ENCODE results near the gene PTCD1. TPM values are rescaled to one million over a fixed set of nuclear protein-coding genes. Genes with fewer than 3 reads are reported as not detected.

The PTCD1 gene
- total RNA-seq, 2 experiments from 2014 or later = 4.7 to 7.7 TPM

DNA sequence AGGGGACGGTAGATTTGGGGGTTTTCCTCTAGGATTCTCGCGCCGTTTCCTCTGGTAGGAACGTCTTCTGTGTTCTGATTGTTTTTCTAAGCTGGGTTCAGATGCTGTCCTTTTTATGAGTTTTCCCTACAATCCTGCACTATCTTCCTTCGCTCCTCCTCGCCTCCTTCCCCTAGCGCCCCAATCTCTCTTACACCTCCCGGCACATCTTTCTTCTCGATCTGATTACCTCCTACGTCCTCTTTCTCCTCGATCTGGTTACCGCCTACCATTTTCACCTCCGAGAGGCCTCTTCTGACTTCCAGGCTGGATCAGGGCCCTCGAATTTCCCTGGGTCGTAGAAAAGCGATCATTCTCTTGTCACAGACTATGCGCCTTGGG lies 29.4 kb downstream of the PTCD1 start:
- Mint-ChIP-seq H3K9me3 (ENCODE audit: low read depth) (no peaks in the 10 kb centered on the region), H3K4me3 (peak overlapping the region; percentile 90), H3K27me3 (no peaks in the 10 kb centered on the region), H3K4me1 (peaks cover 36% of the 10 kb centered on the region), H3K36me3 (ENCODE audit: low read depth) (peaks cover 56% of the 10 kb centered on the region), H3K27ac (peak overlapping the region; percentile 96)
- ChIA-PET POLR2A (interaction anchor here (0.6 to 2.0 kb wide), 16 partner anchors 9 to 672 kb away, joined by 3 to 13 read pairs (median 4); partner anchors contain the start of genes ARPC1B, FAM200A, ZKSCAN5 and ZNF394), CTCF (interaction anchor here (0.6 to 1.6 kb wide), 7 partner anchors 8 to 91 kb away, joined by 3 to 6 read pairs (median 3); partner anchors contain the start of genes CPSF4 and PTCD1)
- DNase-seq (no peak), ATAC-seq (peak; percentile 9)
- intact Hi-C loops (cut with DNase I, micrococcal nuclease) = loop anchor here (2.0 to 5.0 kb wide), 9 partner anchors 30 to 693 kb away; partner anchors contain the start of genes AP4M1 (in 1 of the 2), ARPC1B (in 1 of the 2), ATP5MF (in 1 of the 2) and COPS6 (in 1 of the 2)

DNA sequence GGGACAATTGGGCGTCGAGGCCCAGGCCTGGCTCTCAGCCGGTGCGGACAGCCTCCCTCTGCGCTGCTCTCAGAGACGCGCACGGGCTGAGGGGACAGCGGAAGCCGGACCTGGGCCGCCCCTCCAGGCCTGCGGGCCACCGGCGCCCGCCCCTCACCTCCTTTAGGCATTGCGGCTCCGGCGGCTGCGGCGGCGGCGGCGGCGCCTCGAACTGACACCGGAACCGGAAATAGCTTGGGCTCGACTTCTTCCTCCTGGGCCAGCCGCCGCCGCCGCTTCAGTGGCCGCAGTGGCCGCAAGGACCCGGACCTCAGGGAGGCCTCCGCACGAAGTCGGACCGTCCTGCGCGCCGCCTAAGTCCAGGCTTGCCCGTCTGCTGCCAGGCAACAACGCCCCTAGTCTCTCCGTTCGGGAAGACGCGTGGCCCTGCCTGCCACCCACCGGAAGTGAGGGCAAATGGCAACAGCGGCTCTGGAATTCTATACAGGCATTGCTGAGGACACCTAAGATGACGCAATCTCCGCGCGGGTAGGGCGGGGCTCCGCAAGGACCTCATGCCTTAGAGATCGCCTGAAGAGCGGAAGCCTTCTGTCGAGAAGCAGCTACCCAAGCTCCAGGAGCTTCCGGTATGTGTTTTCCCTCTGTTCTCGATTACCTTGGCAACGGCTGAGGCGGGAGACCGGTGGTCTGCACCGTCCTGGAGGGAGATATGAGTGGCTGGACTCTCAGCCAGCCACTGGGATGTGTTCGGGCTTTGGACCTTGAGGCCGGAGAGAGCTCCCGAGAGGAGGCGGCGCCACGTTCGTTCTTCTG lies 30.0 kb downstream of the PTCD1 start, which contains the start of the genes BUD31 and PDAP1:
Gene BUD31, plus strand, starts transcription at position 591 of the 813 bp plus-strand sequence. CDS start 2,124 bp downstream, outside the sequence.
Gene PDAP1, minus strand, starts transcription at position 219 of the 813 bp plus-strand sequence. Its CDS starts 49 bp downstream, at position 170.
- Mint-ChIP-seq H3K4me3 (peak within 1 kb of the TSS; percentile 90), H3K27me3 (no peaks in the 10 kb centered on the region), H3K9me3 (ENCODE audit: low read depth) (no peaks in the 10 kb centered on the region), H3K27ac (peak within 1 kb of the TSS; percentile 96), H3K36me3 (ENCODE audit: low read depth) (peaks cover 60% of the 10 kb centered on the region), H3K4me1 (peaks cover 40% of the 10 kb centered on the region)
- ChIA-PET POLR2A (interaction anchor here (0.6 to 2.0 kb wide), 18 partner anchors 9 to 672 kb away, joined by 3 to 13 read pairs (median 4); partner anchors contain the start of genes ARPC1B, FAM200A, ZKSCAN5 and ZNF394), CTCF (interaction anchor here (0.6 to 1.3 kb wide), 6 partner anchors 14 to 91 kb away, joined by 3 to 4 read pairs (median 3); partner anchors contain the start of genes CPSF4 and PTCD1)
- DNase-seq (peak; percentile 94), ATAC-seq (peak; percentile 89)
- intact Hi-C loops (cut with DNase I, micrococcal nuclease) = loop anchor here (1.0 to 5.0 kb wide), 20 partner anchors 15 to 1020 kb away; partner anchors contain the start of genes ARPC1B (in 2 of the 2), ATP5MF (in 2 of the 2), CPSF4 (in 2 of the 2) and PTCD1 (in 2 of the 2)

DNA sequence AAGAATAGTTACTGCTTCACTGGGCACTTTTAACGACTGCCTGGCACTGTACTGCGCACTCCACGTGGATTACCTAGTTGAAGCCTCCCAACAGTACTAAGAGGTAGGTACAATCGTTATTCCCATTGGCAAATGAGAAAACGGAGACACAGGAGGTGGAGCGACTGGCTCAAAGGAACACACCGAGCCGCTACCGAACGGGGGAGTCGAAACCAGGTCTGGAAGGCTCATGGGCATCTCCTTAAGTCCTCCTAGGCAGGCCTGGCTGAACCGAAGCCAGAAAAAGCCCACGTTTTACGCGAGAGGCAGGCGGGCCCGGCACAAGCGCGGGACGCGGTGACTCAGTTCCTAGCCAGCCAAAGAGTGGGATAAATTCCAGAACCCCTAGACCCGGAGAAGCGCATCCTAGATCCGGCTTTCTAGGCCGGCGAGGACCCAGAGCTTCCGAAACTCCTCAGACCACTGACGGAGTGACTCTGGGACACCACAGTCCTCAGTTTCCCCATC lies 30.7 kb downstream of the PTCD1 start:
- Mint-ChIP-seq H3K36me3 (ENCODE audit: low read depth) (peaks cover 60% of the 10 kb centered on the region), H3K27ac (peak overlapping the region; percentile 96), H3K27me3 (no peaks in the 10 kb centered on the region), H3K9me3 (ENCODE audit: low read depth) (no peaks in the 10 kb centered on the region), H3K4me3 (peak overlapping the region; percentile 90), H3K4me1 (peaks cover 45% of the 10 kb centered on the region)
- ATAC-seq (peak; percentile 23), DNase-seq (peak; percentile 63)
- intact Hi-C loops (cut with DNase I, micrococcal nuclease) = loop anchor here (1.0 to 5.0 kb wide), 21 partner anchors 15 to 1020 kb away; partner anchors contain the start of genes ARPC1B (in 2 of the 2), ATP5MF (in 2 of the 2), CPSF4 (in 2 of the 2) and PTCD1 (in 2 of the 2)
- POLR2A ChIA-PET = interaction anchor here (0.9 to 2.0 kb wide), 6 partner anchors 9 to 57 kb away, joined by 3 to 13 read pairs (median 5); no protein-coding TSS in a partner anchor
- CTCF ChIA-PET = interaction anchor here (1.1 to 1.6 kb wide), 4 partner anchors 8 to 42 kb away, joined by 3 to 4 read pairs (median 3); partner anchors contain the start of genes CPSF4 and PTCD1

DNA sequence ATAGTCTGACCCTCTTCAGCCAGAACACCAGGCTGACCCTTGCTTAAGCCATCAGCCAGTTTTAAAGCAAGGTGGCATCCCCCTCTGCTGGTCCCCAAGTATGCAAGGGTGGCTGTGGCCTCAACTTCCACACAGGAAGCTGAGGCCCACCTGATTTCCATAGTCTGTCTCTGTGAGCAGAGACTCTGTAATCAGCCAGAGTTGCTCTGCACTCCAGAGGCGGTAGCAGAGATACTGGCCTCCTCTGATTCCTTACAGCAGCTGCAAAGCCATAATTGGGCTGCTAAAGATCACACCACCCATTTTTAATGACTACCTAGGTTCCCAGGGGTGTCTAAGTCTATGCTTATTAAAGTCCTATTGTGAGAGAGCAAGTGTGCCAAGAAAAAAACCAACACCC lies 32.0 kb downstream of the PTCD1 start:
- no peaks in the 10 kb centered on the region for H3K27me3 Mint-ChIP-seq

DNA sequence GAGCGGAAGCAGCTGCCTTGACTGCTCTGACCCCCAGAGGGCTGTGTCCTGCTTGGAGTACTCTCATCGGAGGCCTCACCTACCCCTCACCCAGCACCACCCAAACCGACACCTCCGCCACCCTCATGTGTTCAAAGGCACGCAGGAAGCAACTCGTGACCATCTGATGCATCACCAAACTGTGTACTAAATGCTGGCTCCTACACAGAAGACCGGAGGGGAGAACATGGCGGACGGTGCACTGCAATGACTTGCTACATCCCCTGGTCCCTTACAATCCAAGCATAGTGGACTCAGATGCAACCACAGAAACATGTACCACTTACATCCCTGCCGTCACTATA lies 33.6 kb downstream of the PTCD1 start:
- peaks cover 51% of the 10 kb centered on the region for H3K36me3 Mint-ChIP-seq (ENCODE audit: low read depth)
- H3K9me3 Mint-ChIP-seq (ENCODE audit: low read depth) = no peaks in the 10 kb centered on the region
- ChIA-PET CTCF (interaction anchor here (0.7 to 1.2 kb wide), 2 partner anchors 60 to 1122 kb away, joined by 3 read pairs; no protein-coding TSS in a partner anchor), POLR2A (no interaction called here)
- no peak overlapping the region for H3K27ac Mint-ChIP-seq
- intact Hi-C loops (cut with DNase I, micrococcal nuclease) = loop anchor here (5.0 kb wide), 5 partner anchors 33 to 697 kb away; partner anchors contain the start of genes AP4M1 (in 1 of the 2), ARPC1B (in 1 of the 2), ATP5MF (in 1 of the 2) and COPS6 (in 1 of the 2)
- no peak overlapping the region for H3K4me3 Mint-ChIP-seq
- peaks cover 34% of the 10 kb centered on the region for H3K4me1 Mint-ChIP-seq
- DNase-seq = no peak
- no peak for ATAC-seq
- H3K27me3 Mint-ChIP-seq = no peaks in the 10 kb centered on the region

More for the DNA sequence above, 32.0 kb downstream of the PTCD1 start:
- ChIA-PET POLR2A (interaction anchor here (1.4 kb wide), 1 partner anchor 26 kb away, joined by 4 read pairs; no protein-coding TSS in a partner anchor), CTCF (interaction anchor here (0.5 to 1.6 kb wide), 6 partner anchors 9 to 513 kb away, joined by 3 to 6 read pairs (median 3); no protein-coding TSS in a partner anchor)
- no peaks in the 10 kb centered on the region for H3K9me3 Mint-ChIP-seq (ENCODE audit: low read depth)
- intact Hi-C loops (cut with DNase I, micrococcal nuclease) = loop anchor here (2.0 to 5.0 kb wide), 6 partner anchors 14 to 696 kb away; partner anchors contain the start of genes AP4M1 (in 1 of the 2), ARPC1B (in 1 of the 2), ATP5MF (in 1 of the 2) and COPS6 (in 1 of the 2)
- ATAC-seq (no peak), DNase-seq (no peak)
- H3K36me3 Mint-ChIP-seq (ENCODE audit: low read depth) = peaks cover 52% of the 10 kb centered on the region
- H3K4me3 Mint-ChIP-seq = peak overlapping the region; percentile 90
- H3K27ac Mint-ChIP-seq = peak overlapping the region; percentile 96
- peaks cover 46% of the 10 kb centered on the region for H3K4me1 Mint-ChIP-seq

DNA sequence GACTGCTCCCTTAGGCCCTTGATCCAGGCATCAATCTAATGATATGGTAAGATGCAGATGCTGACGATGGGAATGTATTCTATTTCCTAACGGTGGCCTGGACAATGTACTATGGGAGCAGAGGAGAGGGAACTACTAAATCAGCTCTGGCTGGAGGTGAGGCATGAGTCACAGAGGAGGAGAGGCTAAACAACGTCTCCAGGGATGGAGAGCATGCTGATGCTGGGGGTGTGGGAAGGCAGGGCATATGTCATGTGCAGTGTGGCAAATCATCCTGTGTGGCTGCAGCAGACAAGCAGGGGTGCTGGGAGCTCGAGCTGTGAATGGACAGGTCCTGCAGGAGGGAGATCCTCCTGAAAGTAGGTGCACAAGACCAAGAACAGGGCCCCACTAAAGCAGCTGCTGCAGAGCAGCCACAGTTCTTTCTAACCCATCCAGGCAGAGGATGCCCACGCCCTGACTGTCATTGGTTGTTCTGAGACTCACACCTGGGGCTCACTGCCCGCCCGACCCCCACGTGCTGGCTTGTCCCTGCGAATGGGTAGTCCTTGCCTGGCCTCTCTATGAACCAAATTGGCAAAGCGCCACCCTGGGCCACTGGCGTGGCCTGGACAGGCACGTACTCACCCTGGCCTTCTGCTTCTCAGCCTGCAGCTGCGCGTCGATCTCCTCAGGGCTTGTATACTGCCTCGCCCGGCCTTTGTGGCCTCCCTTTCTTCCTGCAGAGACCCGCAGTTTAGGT lies 34.2 kb downstream of the PTCD1 start:
- Mint-ChIP-seq H3K4me1 (peaks cover 31% of the 10 kb centered on the region), H3K4me3 (no peak overlapping the region), H3K27me3 (no peaks in the 10 kb centered on the region), H3K27ac (no peak overlapping the region), H3K36me3 (ENCODE audit: low read depth) (peaks cover 48% of the 10 kb centered on the region), H3K9me3 (ENCODE audit: low read depth) (no peaks in the 10 kb centered on the region)
- ChIA-PET POLR2A (no interaction called here), CTCF (no interaction called here)
- no peak for DNase-seq
- intact Hi-C loops (cut with DNase I, micrococcal nuclease) = no loop called here
- ATAC-seq = no peak

GRCh38 chr7:99403764-99404163 lies 34.8 kb downstream of the PTCD1 start:
- Mint-ChIP-seq H3K9me3 (ENCODE audit: low read depth) (no peaks in the 10 kb centered on the region), H3K36me3 (ENCODE audit: low read depth) (peaks cover 46% of the 10 kb centered on the region), H3K4me1 (peaks cover 31% of the 10 kb centered on the region), H3K4me3 (no peak overlapping the region), H3K27me3 (no peaks in the 10 kb centered on the region), H3K27ac (peak overlapping the region; percentile 11)
- ChIA-PET POLR2A (no interaction called here), CTCF (interaction anchor here (0.6 kb wide), 1 partner anchor 1952 kb away, joined by 3 read pairs; no protein-coding TSS in a partner anchor)
- ATAC-seq = no peak
- intact Hi-C loops (cut with DNase I, micrococcal nuclease) = no loop called here
- no peak for DNase-seq

DNA sequence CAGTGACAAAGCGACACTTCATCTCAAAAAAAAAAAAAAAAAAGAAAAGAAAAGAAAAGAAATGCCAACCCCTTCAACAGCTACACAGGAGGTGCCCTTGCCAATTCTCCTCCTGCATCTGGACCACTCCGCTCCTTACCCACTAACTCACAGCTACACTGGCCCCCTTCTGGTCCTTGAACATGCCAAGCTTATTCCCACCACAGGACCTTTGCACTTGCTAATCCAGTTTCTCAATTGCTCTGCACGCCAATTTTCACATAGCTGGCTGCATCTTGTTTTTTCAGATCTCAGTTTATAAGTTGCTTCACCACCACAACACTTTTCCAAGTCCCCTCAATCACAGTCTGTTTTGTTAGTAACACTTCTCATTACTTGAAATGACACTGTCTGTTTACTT lies 35.7 kb downstream of the PTCD1 start:
- H3K27me3 Mint-ChIP-seq = no peaks in the 10 kb centered on the region
- no peak overlapping the region for H3K4me3 Mint-ChIP-seq
- H3K36me3 Mint-ChIP-seq (ENCODE audit: low read depth) = peaks cover 51% of the 10 kb centered on the region
- DNase-seq (no peak), ATAC-seq (no peak)
- CTCF ChIA-PET = no interaction called here
- H3K27ac Mint-ChIP-seq = no peak overlapping the region
- POLR2A ChIA-PET = interaction anchor here (0.6 to 0.7 kb wide), 2 partner anchors 15 to 18 kb away, joined by 3 read pairs; no protein-coding TSS in a partner anchor
- peaks cover 31% of the 10 kb centered on the region for H3K4me1 Mint-ChIP-seq
- intact Hi-C loops (cut with DNase I, micrococcal nuclease) = no loop called here
- H3K9me3 Mint-ChIP-seq (ENCODE audit: low read depth) = no peaks in the 10 kb centered on the region

- H3K36me3 Mint-ChIP-seq (ENCODE audit: low read depth) = peaks cover 63% of the 10 kb centered on the region
Measured at GRCh38 chr7:99399597-99399996, 39.0 kb downstream of the PTCD1 start.

DNA sequence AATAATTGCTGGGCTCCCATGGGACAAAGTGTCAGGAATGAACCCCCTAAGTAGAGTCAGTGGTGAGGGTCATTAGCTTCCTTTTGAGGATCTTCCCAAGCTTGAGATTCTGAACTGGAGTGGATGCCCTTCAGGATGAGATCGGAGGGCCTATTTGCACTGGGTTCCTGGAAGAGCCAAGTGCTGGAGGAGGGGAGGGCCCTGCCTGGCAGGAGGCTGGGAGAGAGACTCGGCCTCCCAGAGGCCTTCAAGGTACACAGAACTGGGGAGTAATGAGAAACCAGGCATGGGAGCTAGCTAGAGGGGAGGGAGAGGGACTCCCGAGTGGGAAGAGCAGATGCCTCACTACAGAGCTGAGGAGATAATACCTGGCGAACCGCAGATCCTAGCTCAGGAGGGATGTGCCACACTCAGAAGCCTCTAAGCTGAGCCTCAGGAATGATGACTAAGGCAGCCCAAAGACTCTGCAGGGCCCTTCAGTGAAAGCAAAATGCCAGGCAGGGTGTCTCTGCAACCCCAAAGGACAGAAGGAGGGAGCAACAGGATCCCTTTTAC lies 39.6 kb downstream of the PTCD1 start:
- ChIA-PET CTCF (interaction anchor here (0.5 to 0.9 kb wide), 4 partner anchors 8 to 1189 kb away, joined by 3 to 4 read pairs (median 3); no protein-coding TSS in a partner anchor), POLR2A (interaction anchor here (0.6 to 1.9 kb wide), 2 partner anchors 9 to 18 kb away, joined by 3 to 10 read pairs; partner anchors contain the start of genes BUD31 and PDAP1)
- no peak for ATAC-seq

More at GRCh38 chr7:99399597-99399996, 39.0 kb downstream of the PTCD1 start:
- no peak overlapping the region for H3K4me3 Mint-ChIP-seq
- no peaks in the 10 kb centered on the region for H3K27me3 Mint-ChIP-seq
- CTCF ChIA-PET = no interaction called here
- no peak for DNase-seq
- POLR2A ChIA-PET = interaction anchor here (1.9 kb wide), 1 partner anchor 9 kb away, joined by 10 read pairs; the partner anchor contains the start of genes BUD31 and PDAP1
- no peak for ATAC-seq
- H3K9me3 Mint-ChIP-seq (ENCODE audit: low read depth) = no peaks in the 10 kb centered on the region
- peaks cover 14% of the 10 kb centered on the region for H3K4me1 Mint-ChIP-seq
- H3K27ac Mint-ChIP-seq = no peak overlapping the region
- intact Hi-C loops (cut with DNase I, micrococcal nuclease) = no loop called here

More for the DNA sequence above, 39.6 kb downstream of the PTCD1 start:
- Mint-ChIP-seq H3K27me3 (no peaks in the 10 kb centered on the region), H3K4me3 (no peak overlapping the region), H3K4me1 (peaks cover 11% of the 10 kb centered on the region), H3K36me3 (ENCODE audit: low read depth) (peaks cover 64% of the 10 kb centered on the region), H3K9me3 (ENCODE audit: low read depth) (no peaks in the 10 kb centered on the region), H3K27ac (peak overlapping the region; percentile 18)
- intact Hi-C loops (cut with DNase I, micrococcal nuclease) = no loop called here
- DNase-seq = no peak

Measured in activated CD4-positive, alpha-beta T cell treated with anti-CD3 and anti-CD28 coated beads for 36 hours (primary cell).